ENCODE results near the gene DAAM2.

- TF ChIP-seq YY1 (IDR thresholded peaks at IDR 0.05; ENCODE audit: insufficient read depth, insufficient read length) (no peak), SUZ12 (IDR thresholded peaks at IDR 0.05; ENCODE audit: extremely low read depth, insufficient read depth, insufficient read length) (no peak), ZNF274 (IDR thresholded peaks at IDR 0.05; ENCODE audit: low read depth, low read length) (no peak)
Observed at GRCh38 chr6:39777218-39777617, 15.0 kb upstream of the DAAM2 start.

Measured in NT2/D1 (cell line).